GM18907 (cell line): Measurements from ENCODE around the gene PRRX1.

Experiments
- ATAC-seq: cut with Tn5 transposase; IDR thresholded peaks from one replicate; pipeline ENCODE4 v1.9.1; 2021; ENCODE audit warnings: mild to moderate bottlenecking, moderate library complexity; ENCODE audit not compliant: unreplicated experiment

PRRX1 gene

DNA sequence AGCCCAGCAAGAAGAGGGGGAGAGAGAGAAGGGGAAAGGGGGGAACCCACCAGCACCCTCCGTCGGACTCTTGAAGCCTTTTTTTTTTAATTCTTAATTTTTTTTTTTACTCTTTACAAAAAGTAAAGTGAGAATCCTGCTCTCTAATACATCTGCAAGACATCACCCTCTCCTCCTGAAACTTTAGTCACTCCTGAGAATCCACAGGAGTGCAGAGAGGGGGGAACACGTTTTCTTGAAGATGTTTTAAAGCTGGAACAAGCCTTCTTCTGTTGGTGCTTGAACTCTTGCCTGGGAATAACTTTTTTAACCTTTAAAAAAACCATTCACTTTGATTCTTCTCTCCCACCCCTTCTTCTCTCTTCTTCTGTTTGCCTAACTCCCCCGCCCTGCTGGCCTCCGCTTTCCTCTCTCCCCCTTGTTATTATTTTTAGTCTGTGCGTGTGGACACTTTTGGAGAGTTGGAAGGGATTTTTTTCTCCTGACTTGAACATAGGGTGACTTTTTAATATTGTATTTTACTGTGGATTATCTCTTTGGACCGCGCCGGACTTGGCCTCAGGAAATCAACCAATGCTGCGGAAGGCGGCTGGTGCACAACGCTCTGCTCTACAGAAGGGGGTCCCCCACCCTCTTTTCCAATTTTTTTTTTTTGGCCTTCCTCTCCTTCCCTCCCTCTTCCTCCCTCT lies 383 bp upstream of the PRRX1 start:
- no peak for ATAC-seq

DNA sequence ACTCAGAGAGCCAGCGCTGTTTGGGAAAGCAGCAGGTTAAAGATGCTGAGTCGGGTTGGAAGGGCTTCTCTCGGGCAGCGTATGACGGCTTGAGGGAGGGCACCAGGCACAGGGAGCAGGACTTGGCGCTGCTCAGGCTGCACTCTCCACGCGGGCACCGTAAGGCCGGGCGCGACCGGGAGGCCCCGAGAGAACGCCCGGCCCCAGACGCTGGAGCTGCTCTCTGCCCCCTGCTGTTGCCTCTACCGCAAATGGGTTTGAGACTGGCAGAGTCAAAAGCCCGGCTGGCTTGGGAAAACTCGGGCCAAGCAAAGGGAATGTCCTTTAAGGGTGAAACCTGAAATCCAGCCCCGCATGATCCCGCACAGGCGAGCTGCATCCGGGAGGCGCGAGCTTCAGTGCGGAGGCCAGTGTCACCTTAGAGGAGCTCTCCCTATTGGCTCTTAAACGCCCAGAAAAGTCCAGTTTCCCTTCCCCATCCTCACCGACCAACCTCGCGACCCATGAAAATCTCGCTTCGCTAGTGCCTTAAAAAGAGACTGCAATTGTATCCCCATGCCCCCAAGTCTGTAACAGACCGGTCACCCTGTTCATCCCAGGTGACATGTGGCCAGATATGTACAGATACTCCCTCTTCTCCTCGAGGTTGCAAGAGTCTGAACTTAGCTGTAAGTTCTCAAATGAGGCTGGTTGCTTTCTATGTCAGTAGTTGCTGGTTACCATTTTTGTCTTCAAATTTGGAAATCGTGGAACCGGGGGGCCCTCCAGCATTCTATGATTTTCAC lies 1.1 kb downstream of the PRRX1 start:
- no peak for ATAC-seq

GRCh38 chr1:170665629-170666028 lies 1.7 kb downstream of the PRRX1 start:
- no peak for ATAC-seq

DNA sequence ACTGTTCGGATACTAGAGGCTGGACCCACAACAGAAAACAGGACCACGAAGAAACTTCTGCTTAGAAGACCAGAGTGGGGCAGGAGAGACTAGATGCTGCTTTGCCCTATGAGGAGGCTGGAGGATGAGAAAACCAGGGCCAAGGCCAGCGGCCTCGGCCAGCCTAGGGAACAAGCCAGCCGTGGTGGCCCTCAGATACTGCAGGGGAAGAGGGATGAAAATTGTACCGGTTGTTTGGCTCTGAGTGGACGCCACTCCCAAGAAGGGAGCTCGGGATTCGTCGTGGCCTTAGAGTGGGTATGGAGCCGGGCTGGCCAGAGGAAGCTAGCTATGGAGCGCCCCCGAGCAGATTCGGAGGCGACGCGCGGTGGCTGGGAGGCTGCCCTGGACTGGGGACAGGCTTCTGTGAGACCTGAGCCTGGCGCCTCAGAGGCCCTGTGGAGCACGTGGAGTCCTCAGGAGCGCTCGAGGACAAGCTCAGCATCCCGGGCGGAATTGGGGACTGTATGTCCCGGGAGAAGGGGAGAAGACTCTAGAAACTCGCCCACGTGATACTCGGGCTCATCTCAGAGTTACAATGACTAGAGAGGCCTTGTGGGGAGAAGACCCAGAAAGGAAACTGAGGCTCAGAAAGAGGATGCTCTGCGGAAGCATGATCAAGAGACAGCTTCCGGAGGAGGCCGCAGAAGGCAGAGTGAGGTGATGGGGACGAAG lies 2.8 kb downstream of the PRRX1 start:
- ATAC-seq, result no peak

DNA sequence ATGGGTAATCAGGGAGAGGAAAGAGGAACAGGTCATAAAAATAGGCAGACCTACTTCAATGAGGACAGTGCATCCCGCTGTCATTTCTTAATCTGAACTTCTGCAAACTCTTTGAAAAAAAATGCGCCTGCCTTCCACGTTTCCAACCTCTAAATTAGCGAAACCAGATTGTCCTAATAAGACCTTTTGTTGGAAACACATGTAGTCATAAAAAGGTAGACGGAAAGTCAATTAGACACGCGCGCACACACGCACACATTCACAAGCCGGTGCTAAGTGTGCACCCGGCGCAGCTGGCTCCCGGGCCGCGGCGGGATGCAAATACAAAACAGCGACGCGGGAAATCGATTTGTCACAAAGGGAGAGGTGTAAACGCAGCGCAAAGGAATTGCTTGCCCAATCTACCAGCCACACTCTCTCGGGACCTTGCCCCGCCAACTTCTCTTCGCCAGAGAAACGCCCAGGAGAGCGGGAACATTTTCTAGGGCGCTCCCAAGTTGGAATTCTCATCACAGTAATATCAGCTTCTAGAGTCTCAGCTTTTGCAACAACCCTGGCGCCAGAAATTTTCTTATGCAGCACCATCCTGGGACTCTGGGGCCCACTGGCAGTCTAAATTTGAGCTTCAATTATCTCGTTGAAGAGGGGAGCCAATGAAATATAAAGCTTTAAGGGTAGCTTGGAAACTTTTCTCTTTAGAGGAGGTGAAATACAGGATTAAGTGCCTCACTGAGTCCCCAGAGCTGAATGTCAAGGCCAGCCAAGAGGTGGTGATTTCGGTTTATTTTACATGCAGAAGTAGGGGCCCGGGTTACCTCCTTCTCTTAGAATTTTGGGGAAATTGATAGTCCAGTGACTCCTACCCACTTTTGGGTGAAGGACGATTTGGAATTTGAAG lies 4.5 kb downstream of the PRRX1 start:
- no peak for ATAC-seq

GRCh38 chr1:170669107-170669445 lies 5.1 kb downstream of the PRRX1 start:
- ATAC-seq, result no peak

DNA sequence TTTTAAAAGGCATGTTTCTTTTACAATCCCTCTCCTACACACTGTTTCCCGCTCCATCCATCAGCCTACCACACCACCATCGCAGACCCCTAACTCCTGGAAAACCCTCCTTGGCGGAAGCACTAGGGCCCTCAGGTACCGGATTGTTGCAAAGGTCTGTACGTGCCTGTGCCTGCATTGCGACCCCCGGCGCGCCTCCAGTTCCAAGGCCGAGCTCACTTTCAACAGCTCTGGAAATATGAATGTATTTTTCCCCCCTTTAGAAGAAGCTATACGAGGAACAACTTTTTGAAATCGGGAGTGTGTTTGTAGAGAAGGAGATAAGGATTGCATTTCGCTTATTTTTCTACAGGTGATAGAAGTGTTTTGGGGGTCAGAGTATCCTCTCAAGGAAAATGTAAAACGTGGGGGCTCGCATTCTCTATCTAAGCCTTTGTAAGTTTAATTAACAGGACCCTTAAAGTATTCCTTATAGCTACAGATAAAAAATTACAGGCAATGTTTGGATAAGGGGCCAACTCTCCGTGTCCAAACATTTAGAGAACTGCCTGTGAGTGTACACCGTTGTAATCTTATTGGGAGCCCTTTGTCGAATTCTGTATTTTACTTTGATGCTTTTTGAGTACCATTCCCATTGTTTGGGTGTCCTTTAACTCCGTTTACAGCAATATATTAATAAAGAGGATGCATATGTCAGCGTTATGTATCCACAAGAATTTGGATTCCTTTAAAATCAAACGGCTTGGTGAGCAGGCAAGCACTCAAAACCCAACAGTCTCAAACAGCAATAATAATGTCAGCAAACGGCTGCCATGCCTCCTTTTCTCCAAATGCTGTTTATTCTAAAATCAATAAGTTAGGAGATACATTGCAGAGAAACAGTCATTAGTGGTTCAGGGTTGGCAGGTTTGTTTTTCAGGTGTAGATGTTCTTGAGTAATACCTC lies 5.9 kb downstream of the PRRX1 start:
- ATAC-seq, result no peak

GRCh38 chr1:170670802-170671628 lies 7.1 kb downstream of the PRRX1 start:
- no peak for ATAC-seq

DNA sequence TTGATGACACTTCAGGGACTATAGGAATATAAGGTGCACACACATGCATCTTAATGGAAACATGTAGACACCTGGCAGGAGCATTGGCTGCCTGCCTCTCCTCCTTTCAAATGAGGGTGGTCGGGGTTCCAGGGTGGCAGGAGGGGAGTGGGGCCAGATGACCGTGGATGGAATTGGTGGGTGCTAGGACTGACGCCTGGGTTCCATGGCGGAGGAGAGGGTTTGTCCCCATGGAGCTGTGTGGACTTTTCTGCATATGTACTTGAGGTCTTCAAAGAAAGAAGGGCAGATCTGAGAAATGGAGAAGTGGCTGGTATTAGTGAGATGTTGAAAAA lies 7.7 kb downstream of the PRRX1 start:
- ATAC-seq, result no peak

GRCh38 chr1:170672316-170672715 lies 8.4 kb downstream of the PRRX1 start:
- ATAC-seq, result no peak

GRCh38 chr1:170674239-170674638 lies 10.3 kb downstream of the PRRX1 start:
- no peak for ATAC-seq

DNA sequence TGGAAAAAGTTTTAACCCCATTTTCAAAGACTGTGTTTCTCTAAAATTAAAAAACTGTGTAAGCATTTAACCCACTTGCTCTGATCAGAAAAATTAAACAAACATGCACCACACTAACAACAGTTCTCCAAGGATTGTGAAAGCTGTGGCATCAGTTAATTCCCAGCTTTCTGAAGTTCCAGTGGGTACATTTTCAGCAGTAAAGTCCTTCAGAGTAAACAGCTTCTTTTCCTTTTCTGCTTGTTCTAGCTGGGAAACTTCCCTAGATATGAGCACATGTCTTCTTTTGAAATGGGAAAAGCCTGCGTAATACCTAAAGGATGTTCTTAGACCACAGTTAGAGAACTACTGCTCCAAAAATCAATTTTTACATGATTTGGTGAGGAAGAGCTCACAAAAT lies 11.1 kb downstream of the PRRX1 start:
- ATAC-seq, result no peak

DNA sequence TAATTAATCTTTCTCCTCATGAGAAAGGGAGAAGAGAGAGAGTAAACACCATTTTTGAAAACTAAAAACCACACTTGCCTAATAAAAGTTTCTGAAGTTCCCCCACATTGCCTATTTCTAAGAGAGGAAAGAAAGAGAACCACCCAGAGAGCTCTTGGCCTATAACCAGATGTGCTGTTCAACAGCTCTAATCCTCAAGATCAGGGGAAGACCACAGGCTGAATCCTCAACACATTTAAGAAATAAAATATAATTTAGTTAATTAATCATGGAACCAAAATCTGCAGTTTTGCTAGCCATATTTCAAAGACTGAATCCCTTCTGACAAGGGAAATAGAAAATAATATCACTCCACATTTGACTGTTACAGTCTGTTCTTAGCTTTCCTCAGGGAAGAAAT lies 11.9 kb downstream of the PRRX1 start:
- no peak for ATAC-seq

DNA sequence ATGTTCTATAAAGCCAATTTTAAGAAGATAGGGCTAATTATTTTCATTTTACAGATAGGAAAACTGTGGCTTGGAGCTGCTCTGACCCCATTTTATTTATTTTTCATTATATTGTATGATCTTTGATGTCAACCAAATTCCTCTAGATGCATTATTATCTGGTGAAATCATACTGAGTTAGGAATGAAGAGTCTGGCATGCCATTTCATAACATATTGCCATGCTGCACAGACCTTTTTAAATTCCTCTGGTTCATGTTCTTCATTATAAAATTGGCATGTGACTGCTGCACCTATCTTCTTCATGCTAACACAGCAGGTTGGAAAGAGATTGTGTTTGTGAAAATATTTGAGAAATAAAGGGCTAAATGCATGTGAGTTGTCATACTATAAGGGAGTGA lies 12.7 kb downstream of the PRRX1 start:
- no peak for ATAC-seq

GRCh38 chr1:170678027-170678600 lies 14.2 kb downstream of the PRRX1 start:
- no peak for ATAC-seq

- ATAC-seq, result no peak
Measured at GRCh38 chr1:170680428-170680827, 16.5 kb downstream of the PRRX1 start.

DNA sequence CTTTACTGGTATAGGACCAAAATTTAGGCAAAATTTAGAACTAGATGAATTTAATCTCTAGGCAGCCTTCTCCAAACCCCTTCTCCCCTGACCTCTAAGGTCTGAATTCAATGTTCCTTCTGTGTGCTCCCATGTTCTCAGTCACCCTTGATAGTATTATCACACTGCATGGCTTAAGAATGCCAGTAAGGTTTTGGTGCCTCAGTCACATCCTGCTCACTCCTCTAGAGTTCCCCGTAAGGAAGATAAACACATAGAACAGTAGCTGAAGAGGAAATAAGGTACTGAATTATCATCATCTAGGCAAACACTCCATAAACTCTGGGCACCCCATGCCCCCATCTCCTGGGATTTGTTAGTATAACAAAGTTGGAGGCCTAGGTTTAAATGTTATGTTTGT lies 18.2 kb downstream of the PRRX1 start:
- no peak for ATAC-seq

DNA sequence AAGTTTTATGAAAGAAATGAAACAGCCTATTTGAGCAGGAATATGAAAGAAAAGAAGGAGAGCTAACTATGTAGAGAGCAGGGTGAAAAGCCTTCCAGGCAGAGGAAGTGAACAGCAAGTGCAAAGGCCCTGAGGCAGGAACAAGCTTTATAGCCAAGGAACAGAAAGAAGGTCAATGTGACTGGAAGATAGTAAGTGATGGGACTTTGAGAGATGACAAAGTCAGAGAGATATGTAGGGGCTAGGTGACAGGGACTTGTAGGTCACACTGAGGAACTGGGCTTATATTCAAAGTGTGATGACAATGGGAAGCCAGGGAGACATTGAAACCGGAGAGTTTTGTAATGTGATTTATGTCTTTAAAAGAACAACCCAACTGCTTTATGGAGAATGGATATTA lies 18.9 kb downstream of the PRRX1 start:
- ATAC-seq, result no peak

DNA sequence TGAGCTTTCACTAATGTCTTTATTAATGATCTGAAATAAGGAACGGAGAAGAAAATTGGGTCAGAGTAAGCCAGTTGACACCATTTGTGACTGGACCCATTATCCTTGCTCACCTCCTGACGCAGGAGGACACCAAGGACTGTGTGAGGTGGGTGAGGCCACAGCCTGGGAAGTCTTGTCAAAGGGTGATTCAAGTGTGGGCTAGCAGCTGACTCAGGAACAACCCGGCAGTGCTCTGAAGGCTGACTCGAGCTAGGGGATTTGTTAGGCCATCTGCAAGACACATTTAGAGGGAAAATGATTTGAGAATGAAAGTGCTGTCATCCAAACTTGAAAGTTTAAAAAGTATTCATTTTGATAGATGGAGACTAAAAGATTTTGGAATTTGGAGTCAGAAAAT lies 21.2 kb downstream of the PRRX1 start:
- ATAC-seq, result no peak
